AG09309 (cell line): ENCODE measurements around the gene KIAA1614.

ENCODE experiments used
- DNase-seq: peaks from one replicate; pipeline ENCODE4 v3.0.0-alpha.2; 2010; ENCODE audit warnings: low read depth
- H3K4me3 ChIP-seq: 2 replicates; pipeline ENCODE4 v1.5.1; 2011; ENCODE audit warnings: mild to moderate bottlenecking, low read depth, low read length, moderate library complexity; ENCODE audit not compliant: control insufficient read depth
- CTCF ChIP-seq: IDR thresholded peaks from 2 replicates; pipeline ENCODE4 v1.5.1; 2011; ENCODE audit warnings: mild to moderate bottlenecking, low read depth, low read length, inconsistent platforms; ENCODE audit not compliant: insufficient read depth, control insufficient read depth; ENCODE audit errors: missing control alignments

Gene KIAA1614

GRCh38 chr1:180988253-180988752 lies 75.6 kb downstream of the KIAA1614 start:
- no peak overlapping the region for H3K4me3 ChIP-seq
- TF ChIP-seq CTCF = no peak
- DNase-seq = no peak

- H3K4me3 ChIP-seq = no peak overlapping the region
- no peak for TF ChIP-seq CTCF
- no peak for DNase-seq
Measured at GRCh38 chr1:180994262-180994661, 81.6 kb downstream of the KIAA1614 start.

DNA sequence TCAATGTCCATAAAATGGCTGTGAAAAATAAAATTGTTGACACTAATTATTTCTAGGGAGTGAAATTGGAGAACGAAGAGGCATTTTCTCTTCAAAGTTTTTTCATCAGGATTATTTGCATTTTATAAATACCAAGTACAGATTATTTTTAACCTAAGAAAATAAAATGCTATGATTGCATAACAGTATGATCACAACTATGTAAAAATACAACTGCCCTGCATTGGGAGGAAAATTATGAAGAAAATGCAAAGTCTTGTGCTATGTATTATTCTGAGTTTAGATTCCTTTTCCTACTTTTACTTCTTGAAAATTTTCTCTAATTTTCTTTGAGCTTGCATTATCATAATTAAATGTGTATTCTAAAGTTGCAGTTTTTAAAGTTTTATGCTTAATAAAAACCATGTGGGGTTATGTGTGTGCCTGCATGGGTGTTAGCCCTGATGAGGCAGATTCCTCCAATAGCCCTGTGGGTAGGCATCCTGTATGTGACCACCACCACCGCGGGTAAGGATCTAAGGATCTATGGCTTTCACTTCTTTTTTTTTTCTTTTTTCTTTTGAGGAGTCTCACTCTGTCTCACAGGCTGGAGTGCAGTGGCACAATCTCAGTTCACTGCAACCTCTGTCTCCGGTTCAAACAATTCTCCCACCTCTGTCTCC lies 85.3 kb downstream of the KIAA1614 start:
- no peak for DNase-seq
- TF ChIP-seq CTCF = no peak
- H3K4me3 ChIP-seq = no peak overlapping the region
